ENCODE data around the gene FAM83F.
A peak's percentile ranks its signal among the peaks of the same experiment; 100 is the strongest.

FAM83F gene

DNA sequence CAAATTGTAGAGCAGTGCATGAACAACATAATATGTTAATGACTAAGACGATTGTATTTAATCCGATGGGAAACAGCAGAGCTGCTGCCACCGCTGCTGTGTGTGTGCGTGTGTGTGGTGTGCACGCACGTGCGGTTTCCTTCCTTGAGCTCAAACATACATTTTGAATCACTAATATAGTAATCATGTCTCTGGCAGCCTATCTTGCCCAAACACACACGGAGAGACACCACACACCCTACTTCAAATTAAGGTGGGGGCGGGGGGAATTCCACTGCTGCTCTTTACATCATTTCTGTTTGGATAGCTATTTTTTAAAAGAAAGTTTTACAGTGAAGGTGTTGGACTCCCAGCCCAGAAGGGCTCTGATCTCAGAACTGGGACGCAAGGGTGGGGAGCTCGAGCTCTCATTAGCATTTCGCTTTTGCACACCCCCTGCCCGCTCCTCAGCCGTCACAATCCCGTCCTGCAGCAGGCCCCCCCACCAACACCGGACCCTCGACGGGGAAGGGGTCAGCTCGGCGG lies 651 bp upstream of the FAM83F start:
- peak; percentile 62 for DNase-seq
- no peaks in the 10 kb centered on the region for H3K9me3 ChIP-seq (ENCODE audit: severe bottlenecking)
- no peaks in the 10 kb centered on the region for H3K27me3 ChIP-seq (ENCODE audit: insufficient read depth, low read depth, severe bottlenecking)
- H3K4me3 ChIP-seq (ENCODE audit: low read depth, low read length), result no peak overlapping the region
- TF ChIP-seq, protein P1, sequence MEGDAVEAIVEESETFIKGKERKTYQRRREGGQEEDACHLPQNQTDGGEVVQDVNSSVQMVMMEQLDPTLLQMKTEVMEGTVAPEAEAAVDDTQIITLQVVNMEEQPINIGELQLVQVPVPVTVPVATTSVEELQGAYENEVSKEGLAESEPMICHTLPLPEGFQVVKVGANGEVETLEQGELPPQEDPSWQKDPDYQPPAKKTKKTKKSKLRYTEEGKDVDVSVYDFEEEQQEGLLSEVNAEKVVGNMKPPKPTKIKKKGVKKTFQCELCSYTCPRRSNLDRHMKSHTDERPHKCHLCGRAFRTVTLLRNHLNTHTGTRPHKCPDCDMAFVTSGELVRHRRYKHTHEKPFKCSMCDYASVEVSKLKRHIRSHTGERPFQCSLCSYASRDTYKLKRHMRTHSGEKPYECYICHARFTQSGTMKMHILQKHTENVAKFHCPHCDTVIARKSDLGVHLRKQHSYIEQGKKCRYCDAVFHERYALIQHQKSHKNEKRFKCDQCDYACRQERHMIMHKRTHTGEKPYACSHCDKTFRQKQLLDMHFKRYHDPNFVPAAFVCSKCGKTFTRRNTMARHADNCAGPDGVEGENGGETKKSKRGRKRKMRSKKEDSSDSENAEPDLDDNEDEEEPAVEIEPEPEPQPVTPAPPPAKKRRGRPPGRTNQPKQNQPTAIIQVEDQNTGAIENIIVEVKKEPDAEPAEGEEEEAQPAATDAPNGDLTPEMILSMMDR (IDR thresholded peaks at IDR 0.05; ENCODE audit: low read depth, low read length), result no peak
- no peaks in the 10 kb centered on the region for H3K36me3 ChIP-seq
- H3K27ac ChIP-seq, result peak overlapping the region; percentile 88

GRCh38 chr22:39995393-39996252 lies 869 bp downstream of the FAM83F start:
- H3K9me3 ChIP-seq (ENCODE audit: severe bottlenecking), result no peaks in the 10 kb centered on the region
- TF ChIP-seq, protein P1 (IDR thresholded peaks at IDR 0.05; ENCODE audit: low read depth, low read length), result no peak
- peak; percentile 36 for DNase-seq
- H3K27ac ChIP-seq, result peak overlapping the region; percentile 38
- no peaks in the 10 kb centered on the region for H3K27me3 ChIP-seq (ENCODE audit: insufficient read depth, low read depth, severe bottlenecking)
- no peak overlapping the region for H3K4me3 ChIP-seq (ENCODE audit: low read depth, low read length)
- no peaks in the 10 kb centered on the region for H3K36me3 ChIP-seq

DNA sequence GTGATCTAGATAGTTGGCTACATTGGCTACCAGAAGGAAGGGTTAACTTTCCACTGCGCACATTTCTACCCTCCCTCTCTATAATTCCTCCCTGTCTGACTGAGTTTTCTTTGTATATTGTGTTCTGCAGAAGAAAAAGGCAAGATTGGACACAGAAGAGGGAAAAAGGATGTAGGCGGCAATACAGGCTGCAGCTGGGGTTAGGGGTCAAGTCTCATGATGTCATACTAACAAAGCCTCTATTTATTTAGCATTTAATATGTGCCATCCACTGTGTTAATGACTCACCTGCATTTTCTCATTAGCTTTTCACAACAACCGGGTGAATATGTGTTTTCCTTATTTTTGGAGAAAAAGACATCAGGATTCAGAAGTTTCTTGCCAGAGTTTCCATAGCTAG lies 2.0 kb downstream of the FAM83F start:
- Histone ChIP-seq H3K27me3 (ENCODE audit: insufficient read depth, low read depth, severe bottlenecking) (no peaks in the 10 kb centered on the region), H3K36me3 (no peaks in the 10 kb centered on the region), H3K27ac (peak overlapping the region; percentile 28), H3K4me3 (ENCODE audit: low read depth, low read length) (no peak overlapping the region), H3K9me3 (ENCODE audit: severe bottlenecking) (no peaks in the 10 kb centered on the region)
- DNase-seq, result no peak
- TF ChIP-seq, protein P1 (IDR thresholded peaks at IDR 0.05; ENCODE audit: low read depth, low read length), result no peak

- Histone ChIP-seq H3K27ac (peak overlapping the region; percentile 95), H3K9me3 (ENCODE audit: severe bottlenecking) (no peaks in the 10 kb centered on the region), H3K36me3 (no peaks in the 10 kb centered on the region), H3K4me3 (ENCODE audit: low read depth, low read length) (no peak overlapping the region), H3K27me3 (ENCODE audit: insufficient read depth, low read depth, severe bottlenecking) (no peaks in the 10 kb centered on the region)
- no peak for DNase-seq
- TF ChIP-seq, protein P1 (IDR thresholded peaks at IDR 0.05; ENCODE audit: low read depth, low read length), result no peak
Observed at GRCh38 chr22:39997421-39997820, 2.7 kb downstream of the FAM83F start.

GRCh38 chr22:39997939-39998726 lies 3.4 kb downstream of the FAM83F start:
- Histone ChIP-seq H3K27ac (peak overlapping the region; percentile 95), H3K27me3 (ENCODE audit: insufficient read depth, low read depth, severe bottlenecking) (no peaks in the 10 kb centered on the region), H3K36me3 (no peaks in the 10 kb centered on the region), H3K4me3 (ENCODE audit: low read depth, low read length) (no peak overlapping the region), H3K9me3 (ENCODE audit: severe bottlenecking) (no peaks in the 10 kb centered on the region)
- TF ChIP-seq, protein P1 (IDR thresholded peaks at IDR 0.05; ENCODE audit: low read depth, low read length), result no peak
- DNase-seq, result peak; percentile 96
